HG02678 (cell line): ENCODE data around the gene PTGER3.

Source experiments
- ATAC-seq: cut with Tn5 transposase; IDR thresholded peaks from one replicate; pipeline ENCODE4 v1.9.1; 2021; ENCODE audit warnings: mild to moderate bottlenecking, moderate library complexity; ENCODE audit not compliant: unreplicated experiment

Gene PTGER3

DNA sequence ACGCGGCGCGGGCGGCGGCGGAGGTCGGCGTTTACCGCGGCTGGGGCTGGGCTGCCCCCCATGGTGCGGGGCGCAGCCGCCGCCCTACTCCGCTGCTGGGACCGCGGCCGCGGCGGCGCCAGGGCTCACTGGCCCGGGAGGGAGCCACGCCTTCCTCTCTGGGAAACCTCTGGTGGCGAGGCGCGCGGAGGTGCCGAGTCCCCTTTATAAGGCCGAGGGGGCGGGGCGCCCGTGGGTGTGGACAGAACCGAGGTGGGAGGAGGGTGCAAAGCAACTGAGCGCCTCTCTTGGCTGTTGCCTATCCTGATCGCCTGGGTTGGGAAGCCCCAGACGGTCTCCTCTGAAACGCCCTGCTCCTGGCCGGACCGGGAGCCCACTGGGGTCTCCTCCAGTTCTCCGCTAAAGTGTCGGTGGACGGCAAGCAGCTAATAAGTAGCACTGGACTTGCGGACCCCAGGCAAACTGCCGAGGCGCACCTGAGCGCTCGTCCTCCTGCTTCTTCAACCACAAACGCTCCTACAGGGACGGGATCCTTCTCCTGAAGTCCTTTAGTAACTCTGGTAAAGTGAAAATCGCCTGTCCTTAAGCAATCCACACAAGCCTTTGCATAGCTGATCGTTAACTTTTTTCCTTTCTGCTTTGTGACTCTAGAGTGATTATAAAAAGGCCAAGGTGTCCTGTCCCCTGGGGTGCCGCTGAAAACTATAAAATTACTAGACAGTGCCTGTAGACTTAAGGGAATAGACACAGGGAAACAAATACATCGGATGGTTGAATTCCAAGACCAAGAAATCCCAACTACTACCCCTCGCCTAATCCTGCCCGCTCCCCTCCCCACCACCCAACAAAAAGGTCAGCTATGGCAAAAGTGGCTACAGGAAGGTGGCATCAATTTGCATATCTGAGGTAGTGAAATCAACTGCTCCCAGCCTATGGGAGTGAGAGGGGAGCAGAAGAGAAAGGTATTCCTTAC lies at the start of gene PTGER3:
Gene PTGER3 (minus strand): TSS at position 182 of the 973 bp plus-strand sequence. CDS start 239 bp downstream, outside the sequence.
- peak; percentile 39 for ATAC-seq

DNA sequence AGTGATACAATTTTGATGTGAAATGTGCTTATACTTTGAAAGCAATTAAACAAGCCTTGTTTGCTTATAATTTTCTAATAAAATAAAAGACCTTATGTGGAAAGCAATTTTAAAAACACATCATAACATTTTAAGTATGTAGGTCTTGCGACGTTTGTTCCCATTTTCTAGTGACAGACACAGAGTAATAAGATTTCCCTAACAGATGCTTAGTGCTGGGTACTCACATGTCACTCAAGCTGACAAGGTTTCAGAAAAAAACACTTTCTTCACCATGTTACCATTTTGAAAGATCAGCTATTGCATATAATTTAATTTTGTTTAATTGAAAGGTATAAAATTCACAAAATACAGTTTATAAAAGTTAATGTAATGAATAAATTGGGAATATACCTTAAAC lies 47.3 kb upstream of the PTGER3 start:
- ATAC-seq = no peak

GRCh38 chr1:71093938-71094337 lies 46.3 kb upstream of the PTGER3 start:
- ATAC-seq = no peak

DNA sequence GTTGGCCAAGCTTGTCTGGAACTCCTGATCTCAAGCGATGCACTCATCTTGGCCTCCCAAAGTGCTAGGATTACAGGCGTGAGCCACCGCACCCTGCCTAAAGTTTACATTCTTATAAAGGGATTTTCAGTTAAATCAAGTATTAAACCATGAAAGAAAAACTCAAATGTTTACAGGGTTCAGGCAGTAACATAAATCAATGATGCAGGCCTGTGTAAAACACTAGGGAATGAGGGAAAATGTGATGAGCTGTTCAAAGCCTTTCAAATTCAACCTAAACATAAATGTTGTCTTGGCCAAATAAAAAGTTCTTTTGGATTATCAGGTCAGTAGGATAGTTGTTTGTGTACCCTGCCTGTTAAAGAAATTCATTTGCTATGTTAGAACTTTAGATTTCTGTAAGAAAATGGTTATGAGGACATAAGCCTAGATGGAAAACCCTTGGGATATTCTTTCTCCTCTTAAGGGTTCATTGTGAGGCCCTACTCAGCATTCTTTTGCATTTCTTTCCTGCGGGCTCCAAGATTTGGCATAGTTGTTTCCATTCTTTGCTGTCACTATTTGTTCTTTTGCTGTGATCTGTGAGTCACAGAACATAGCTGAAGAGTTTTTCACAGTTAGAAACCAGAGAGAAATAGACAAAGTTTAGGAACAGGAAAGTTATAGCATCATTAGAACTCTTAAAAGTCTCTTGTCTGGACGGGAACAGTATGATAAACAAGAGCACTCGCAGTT lies 42.1 kb upstream of the PTGER3 start:
- no peak for ATAC-seq

- ATAC-seq = no peak
Measured at GRCh38 chr1:71088645-71089287, 41.1 kb upstream of the PTGER3 start.

DNA sequence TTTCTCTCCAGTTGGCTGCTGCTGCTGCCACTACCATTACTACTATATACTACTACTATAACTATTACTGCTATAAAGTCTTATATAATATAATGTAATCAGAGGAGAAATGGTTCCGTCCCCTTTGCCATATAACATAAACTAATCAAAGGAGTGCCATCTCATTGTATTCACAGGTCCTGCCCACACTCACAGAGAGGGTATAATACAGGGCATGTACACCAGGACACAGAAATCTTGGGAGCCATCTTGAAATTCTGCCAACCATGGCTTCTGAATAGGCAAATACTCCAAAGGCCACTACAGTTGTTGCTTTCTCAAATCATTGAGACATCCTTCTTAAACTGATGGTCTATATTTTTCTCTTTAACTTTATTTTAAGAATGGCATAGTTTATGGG lies 40.1 kb upstream of the PTGER3 start:
- ATAC-seq = no peak

DNA sequence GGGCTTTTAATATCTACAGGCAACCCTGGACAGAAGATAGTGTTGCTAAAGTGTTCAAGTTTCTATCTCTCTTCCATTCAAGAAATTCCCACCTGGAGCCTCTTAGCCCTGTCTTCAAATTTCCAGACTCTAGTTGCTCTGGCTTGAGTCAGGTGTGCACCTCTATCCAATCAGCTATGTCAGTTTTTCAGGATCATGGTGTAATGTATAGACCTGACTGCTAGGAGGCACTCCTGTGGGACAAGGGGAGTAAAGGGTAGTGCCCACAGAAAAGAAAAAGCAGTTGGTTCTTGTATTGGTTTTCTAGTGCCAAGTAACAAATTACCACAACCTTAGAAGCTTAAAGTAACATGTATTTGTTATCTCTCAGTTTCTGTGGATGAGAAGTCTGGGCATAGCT lies 39.4 kb upstream of the PTGER3 start:
- no peak for ATAC-seq

- no peak for ATAC-seq
Measured at GRCh38 chr1:71086331-71086730, 38.7 kb upstream of the PTGER3 start.

GRCh38 chr1:71083271-71083670 lies 35.7 kb upstream of the PTGER3 start:
- ATAC-seq = no peak

DNA sequence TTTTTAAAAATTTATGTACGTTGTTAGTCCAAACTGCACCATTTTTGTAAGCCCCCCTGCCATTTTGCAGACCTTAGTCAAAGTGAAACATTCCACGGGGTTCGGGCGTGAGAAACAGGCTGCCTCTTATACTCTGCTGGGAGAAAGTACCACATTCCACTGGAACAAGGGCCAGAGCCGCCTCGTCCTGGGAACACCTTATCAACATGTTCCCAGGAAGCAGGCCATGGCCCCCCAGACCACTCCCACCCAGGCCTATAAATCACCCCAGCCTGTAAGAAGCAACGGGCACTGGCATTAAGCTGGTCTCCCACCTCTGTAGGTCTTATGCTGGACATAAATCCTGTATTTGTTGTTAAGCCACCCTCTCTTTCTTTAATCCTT lies 34.1 kb upstream of the PTGER3 start:
- ATAC-seq = no peak

DNA sequence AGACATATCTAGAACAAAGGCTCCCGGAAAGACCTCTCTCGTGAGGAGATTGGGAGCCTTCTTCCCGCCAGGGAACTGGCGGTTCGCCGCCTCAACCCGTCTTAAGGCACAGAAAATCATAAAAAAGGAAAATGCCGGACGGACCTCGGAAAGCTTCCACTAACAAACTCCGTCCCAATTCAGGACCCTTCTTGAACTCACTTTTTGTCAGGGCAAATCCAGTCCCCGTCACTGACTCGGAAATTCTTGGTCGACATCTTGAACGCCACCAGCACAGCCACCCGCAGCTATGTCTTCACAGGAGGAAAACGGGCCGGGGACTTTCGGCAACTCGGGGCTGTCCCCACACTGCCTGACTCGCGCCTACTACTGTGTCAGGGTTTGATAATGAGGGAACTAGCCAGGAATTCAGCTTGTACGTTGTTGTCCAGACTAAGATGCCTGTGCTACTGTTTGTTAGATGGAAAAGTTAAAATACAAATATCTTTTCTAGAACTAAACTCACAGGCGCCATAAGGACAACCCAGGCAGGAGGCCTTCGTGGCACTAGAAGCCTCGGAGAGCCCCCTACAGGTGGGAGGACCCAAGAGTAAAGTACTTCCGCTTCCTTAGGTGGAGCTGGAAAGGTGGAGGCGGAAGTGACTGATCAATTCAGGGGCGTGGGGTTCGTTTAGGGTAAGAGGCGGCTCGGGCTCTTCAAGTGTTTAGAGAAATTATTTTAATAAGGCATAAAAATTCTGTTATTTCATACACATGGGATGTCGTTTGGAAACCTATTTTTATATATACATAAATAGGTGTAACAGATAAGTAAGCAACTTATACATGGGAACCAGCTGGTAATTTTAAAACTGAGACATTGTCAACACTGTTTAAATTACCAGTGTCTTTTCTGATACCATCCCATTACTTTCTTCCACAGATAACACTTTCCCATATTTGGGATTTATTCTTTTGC lies 33.4 kb upstream of the PTGER3 start, which contains the start of gene ZRANB2:
Gene ZRANB2 (minus strand): TSS at position 297 of the 958 bp plus-strand sequence. CDS start 40 bp downstream, at position 257.
- peak; percentile 100 for ATAC-seq

- peak; percentile 9 for ATAC-seq
Measured at GRCh38 chr1:71080230-71080738, 32.7 kb upstream of the PTGER3 start.

- ATAC-seq = no peak
Measured at GRCh38 chr1:71074681-71075080, 27.1 kb upstream of the PTGER3 start.

GRCh38 chr1:71072273-71072672 lies 24.7 kb upstream of the PTGER3 start:
- ATAC-seq = no peak

GRCh38 chr1:71071720-71072119 lies 24.1 kb upstream of the PTGER3 start:
- no peak for ATAC-seq

GRCh38 chr1:71068325-71069240 lies 21.0 kb upstream of the PTGER3 start:
- peak; percentile 90 for ATAC-seq

GRCh38 chr1:71054791-71055190 lies 7.2 kb upstream of the PTGER3 start:
- no peak for ATAC-seq

DNA sequence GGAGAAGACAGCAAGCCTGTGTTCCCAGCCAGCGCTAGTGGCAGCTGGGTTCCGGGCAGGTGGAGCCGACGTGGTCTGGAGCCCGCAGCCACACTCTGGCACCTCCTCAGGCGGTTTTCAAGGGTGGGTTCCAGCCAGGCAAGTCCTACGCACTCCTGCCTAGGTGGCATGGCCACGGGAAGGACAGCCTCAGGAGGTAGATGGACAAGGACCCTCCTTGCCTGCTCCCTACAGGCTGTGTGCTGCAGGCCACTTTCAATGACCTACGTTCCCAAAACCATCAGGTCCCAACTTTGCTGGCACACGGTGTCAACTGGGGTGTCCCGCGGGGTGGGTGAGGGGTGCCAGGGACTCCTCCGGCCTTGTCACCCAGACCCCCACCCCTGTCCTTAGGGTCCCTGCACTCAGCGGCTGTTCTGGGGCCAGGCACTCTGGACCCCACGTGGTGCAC lies 6.7 kb upstream of the PTGER3 start:
- ATAC-seq = no peak

- no peak for ATAC-seq
Measured at GRCh38 chr1:71053758-71054157, 6.1 kb upstream of the PTGER3 start.
